Kidney epithelial cell (primary cell): ENCODE results near the gene C16orf54. TPM values are rescaled to one million over a fixed set of nuclear protein-coding genes. Genes with fewer than 3 reads are reported as not detected.
"Not testable (repeated sequence)": the region's sequence is repeated elsewhere in the genome, so short reads cannot be mapped to it uniquely, and the experiment has no call there.

Source experiments
- DNase-seq: peaks from one replicate; pipeline ENCODE4 v3.0.0-alpha.2; 2010; ENCODE audit warnings: low read depth
- H3K27me3 ChIP-seq: 2 replicates; pipeline ENCODE4 v1.6.0; 2011; ENCODE audit warnings: low read length; ENCODE audit not compliant: control insufficient read depth, insufficient read depth
- H3K36me3 ChIP-seq: 2 replicates; pipeline ENCODE4 v1.5.1; 2011; ENCODE audit warnings: low read length; ENCODE audit not compliant: control insufficient read depth, insufficient read depth
- H3K4me3 ChIP-seq: 2 replicates; pipeline ENCODE4 v1.5.1; 2011; ENCODE audit warnings: low read depth, mild to moderate bottlenecking, control low read depth, low read length
- total RNA-seq: library from RNA; depleted of rRNA; stranded (reverse); fragments of >200 nt; gene quantifications from 2 replicates; pipeline ENCODE4 v1.2.3, GENCODE V29; 2015
- TF ChIP-seq, protein P1 (sequence below): IDR thresholded peaks from 2 replicates; pipeline ENCODE4 v1.5.1; 2011; ENCODE audit warnings: mild to moderate bottlenecking, moderate library complexity, low read length, control low read depth, inconsistent platforms; ENCODE audit not compliant: insufficient read depth, poor library complexity, severe bottlenecking

The C16orf54 gene
- total RNA-seq, 1 donor from 2014 or later: not detected

DNA sequence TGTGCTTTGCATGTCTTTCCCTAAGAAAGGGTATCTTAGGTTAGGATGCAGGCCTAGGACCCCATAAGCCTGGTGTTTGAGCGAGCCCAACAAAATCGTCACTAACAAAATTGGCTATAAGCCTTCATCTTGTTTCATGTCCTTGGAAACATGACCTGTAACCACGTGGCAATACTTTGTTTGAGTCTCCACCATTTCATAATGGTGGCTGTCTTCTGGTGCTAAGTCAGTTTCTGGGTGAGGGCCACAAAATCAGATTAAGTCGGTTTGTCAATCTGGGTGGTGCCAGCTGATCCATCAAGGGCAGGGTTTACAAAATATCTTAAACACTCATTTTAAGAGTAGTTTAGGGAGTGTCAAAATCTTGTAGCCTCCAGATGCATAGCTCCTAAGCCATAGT lies 33.0 kb downstream of the C16orf54 start:
- no peaks in the 10 kb centered on the region for H3K27me3 ChIP-seq
- TF ChIP-seq, protein P1, sequence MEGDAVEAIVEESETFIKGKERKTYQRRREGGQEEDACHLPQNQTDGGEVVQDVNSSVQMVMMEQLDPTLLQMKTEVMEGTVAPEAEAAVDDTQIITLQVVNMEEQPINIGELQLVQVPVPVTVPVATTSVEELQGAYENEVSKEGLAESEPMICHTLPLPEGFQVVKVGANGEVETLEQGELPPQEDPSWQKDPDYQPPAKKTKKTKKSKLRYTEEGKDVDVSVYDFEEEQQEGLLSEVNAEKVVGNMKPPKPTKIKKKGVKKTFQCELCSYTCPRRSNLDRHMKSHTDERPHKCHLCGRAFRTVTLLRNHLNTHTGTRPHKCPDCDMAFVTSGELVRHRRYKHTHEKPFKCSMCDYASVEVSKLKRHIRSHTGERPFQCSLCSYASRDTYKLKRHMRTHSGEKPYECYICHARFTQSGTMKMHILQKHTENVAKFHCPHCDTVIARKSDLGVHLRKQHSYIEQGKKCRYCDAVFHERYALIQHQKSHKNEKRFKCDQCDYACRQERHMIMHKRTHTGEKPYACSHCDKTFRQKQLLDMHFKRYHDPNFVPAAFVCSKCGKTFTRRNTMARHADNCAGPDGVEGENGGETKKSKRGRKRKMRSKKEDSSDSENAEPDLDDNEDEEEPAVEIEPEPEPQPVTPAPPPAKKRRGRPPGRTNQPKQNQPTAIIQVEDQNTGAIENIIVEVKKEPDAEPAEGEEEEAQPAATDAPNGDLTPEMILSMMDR: no peak
- no peak for DNase-seq

DNA sequence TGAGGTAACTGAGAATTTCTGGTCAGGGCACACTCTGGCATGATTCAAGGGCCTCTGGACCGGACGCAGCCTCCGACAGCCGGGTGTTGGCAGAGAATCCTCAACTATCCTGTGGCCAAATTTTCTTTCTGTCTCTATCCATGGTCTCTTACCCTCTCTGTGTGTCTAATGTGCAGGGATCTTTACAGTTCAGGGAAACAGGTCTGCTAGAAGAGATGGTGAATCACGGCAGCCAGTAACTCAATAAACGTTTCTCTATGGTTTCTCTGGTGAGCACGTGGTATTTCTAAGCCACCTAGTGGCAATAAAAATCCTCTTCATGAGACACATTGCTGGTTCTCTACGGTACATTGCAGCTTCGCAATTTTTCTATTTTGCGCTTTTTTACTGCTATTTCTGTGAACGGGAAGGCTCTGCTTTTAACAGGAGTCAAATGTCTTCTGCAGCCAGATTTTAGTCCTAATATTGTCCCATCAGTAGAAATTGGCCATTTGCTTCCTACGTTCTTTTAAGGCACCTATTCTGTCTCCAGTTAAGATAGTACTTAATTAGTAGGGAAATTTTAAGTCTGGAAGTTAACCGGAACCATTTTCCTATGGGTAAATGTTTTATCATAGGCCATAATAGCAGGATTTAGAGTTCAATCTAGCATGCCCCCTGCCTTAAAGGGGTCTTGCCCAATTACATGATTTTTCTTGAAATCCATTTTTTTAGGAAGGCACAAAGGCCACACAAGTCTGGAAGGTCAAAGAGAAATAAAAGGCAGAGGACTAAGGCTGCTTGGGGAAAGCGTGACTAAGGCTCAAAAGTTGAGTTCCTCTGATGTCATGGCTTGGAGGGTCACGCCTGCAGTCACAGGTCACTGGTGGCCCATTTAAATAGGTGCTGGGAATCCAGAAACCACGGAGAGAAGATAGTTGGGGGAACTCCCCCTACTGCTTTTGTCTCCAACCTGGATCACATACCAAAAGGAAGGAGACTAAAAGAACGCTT lies 35.3 kb downstream of the C16orf54 start:
- TF ChIP-seq, protein P1: peak; percentile 63
- Histone ChIP-seq H3K27me3 (no peaks in the 10 kb centered on the region), H3K4me3 (no peak overlapping the region), H3K36me3 (no peaks in the 10 kb centered on the region)
- DNase-seq: peak; percentile 57

More for the DNA sequence above, 33.0 kb downstream of the C16orf54 start:
- H3K36me3 ChIP-seq: no peaks in the 10 kb centered on the region
- no peak overlapping the region for H3K4me3 ChIP-seq

DNA sequence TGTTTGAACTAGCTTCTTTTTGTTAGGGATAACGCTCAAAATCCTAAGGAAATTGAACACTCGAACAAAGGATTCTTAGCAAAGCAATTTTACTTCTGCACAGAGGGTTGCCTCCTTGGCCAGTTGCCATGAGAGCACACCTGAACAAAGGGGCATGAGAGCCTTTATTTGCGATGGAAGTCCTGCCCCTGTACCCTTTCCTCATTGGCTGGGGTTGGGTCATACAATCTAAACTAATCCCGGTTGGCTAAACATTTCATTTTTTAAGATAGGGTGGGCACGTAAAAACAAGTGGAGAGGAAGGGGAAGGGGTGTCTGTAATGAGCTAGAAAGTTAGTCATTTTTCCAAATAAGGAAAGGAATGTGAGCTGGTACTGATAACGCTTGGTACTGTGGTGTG lies 36.1 kb downstream of the C16orf54 start:
- not testable (repeated sequence) for H3K4me3 ChIP-seq, H3K27me3 ChIP-seq, DNase-seq, H3K36me3 ChIP-seq

DNA sequence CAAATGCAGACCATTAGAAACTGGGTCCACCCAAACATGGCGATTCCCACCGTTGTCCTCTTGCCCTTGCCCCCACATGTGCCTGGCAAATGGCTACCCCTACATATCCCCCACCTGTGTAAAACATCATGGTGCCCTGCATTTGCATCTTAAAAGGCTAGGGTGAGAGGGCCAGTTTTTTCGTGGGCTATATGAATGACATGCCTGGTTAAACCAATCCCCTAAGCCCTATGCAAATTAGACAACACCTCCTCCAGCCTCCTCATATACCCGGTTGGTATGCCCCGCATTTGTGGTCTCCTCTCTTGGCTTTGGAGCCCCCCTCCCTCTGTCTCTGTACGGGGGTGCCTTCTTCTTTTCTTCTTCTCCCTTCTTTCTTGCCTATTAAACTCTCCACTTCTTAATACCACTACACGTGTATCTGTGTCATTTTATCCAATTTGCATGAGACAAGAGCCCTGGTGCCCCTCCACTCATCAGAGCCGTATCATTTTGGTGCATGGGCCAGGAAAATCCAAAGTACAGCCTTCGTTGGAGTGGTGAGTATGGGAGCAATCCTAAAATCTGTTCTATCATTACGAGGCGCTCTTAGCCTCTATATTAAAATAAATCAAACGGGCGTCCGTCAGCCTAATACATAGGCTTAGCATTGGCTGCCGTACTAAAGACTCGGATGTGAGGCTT lies 36.7 kb downstream of the C16orf54 start:
- H3K36me3 ChIP-seq: no peaks in the 10 kb centered on the region
- TF ChIP-seq, protein P1: no peak
- DNase-seq: no peak
- H3K4me3 ChIP-seq: no peak overlapping the region
- no peaks in the 10 kb centered on the region for H3K27me3 ChIP-seq

DNA sequence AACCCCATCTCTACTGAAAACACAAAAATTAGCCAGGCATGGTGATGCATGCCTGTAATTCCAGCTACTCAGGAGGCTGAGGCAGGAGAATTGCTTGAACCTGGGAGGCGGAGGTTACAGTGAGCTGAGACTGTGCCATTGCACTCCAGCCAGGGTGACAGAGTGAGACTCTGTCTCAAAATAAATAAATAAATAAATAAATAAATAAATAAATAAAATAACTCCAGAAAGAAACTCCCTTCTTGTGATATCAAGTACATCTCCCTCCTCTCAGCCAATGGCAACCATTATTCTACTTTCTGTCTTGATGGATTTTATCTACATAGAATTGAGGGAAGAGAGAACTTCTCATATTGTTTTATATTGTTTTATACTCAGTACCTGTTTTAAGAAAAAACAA lies 38.6 kb downstream of the C16orf54 start:
- not testable (repeated sequence) for H3K27me3 ChIP-seq, DNase-seq, H3K4me3 ChIP-seq, H3K36me3 ChIP-seq

DNA sequence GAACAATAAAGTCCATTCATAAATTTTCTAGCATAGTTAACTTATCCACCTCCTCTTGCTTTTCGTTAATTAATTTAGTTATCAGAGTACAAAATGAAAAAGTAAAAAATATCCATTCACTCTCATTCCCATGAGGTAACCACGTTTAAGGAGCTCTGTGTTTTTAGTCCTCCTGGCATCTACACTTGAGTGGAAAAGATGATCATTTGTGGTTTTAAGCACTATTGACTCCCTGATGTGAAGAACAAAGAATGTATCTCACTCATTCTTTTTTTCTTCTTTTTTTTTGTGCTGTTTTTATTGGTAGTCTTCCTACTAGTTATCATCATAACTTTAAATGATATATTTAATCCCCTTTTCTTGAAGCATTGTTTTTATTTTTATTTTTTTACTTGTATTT lies 40.8 kb downstream of the C16orf54 start:
- TF ChIP-seq, protein P1: no peak
- no peak overlapping the region for H3K4me3 ChIP-seq
- peak; percentile 61 for DNase-seq

DNA sequence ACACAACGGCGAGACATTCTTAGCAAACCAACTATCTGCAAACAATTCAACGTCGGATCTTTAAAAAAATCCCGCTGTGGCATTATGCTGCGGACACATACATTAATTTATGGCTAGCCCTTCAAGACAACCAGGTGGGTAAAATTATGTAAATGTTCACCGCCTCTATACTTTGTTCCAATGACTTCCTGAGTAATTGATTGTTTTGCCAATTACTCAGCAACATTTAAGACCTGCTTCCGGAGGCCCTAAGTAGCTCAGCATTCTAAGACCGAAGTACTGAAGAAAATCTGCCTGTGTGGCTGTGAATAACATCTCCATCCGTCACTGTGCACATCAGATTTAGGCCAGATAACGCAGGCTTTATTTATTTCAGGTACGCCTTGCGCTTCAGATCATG lies 43.5 kb downstream of the C16orf54 start:
- Histone ChIP-seq H3K4me3 (no peak overlapping the region), H3K27me3 (no peaks in the 10 kb centered on the region), H3K36me3 (peaks cover 1% of the 10 kb centered on the region)
- TF ChIP-seq, protein P1: no peak
- no peak for DNase-seq

More for the DNA sequence above, 40.8 kb downstream of the C16orf54 start:
- no peaks in the 10 kb centered on the region for H3K27me3 ChIP-seq
- H3K36me3 ChIP-seq: no peaks in the 10 kb centered on the region
